ENCODE results near the gene EGF.
"Not testable (repeated sequence)": the region's sequence is repeated elsewhere in the genome, so short reads cannot be mapped to it uniquely, and the experiment has no call there.

The EGF gene

GRCh38 chr4:109944591-109944990 lies 31.9 kb downstream of the EGF start:
- H3K4me3 ChIP-seq, result no peak overlapping the region
- H3K36me3 ChIP-seq (ENCODE audit: insufficient read depth, low read length), result peaks cover 10% of the 10 kb centered on the region
- H3K27ac ChIP-seq, result no peak overlapping the region
- TF ChIP-seq EZH2 (IDR thresholded peaks at IDR 0.05) (no peak), POLR2AphosphoS5 (IDR thresholded peaks at IDR 0.05; ENCODE audit: borderline replicate concordance, low read depth, low read length) (no peak)
- no peak for DNase-seq (ENCODE audit: low read depth, low spot score)
- H3K9ac ChIP-seq (ENCODE audit: insufficient read length), result no peak overlapping the region
- H3K9me3 ChIP-seq (ENCODE audit: low read depth, low read length), result no peaks in the 10 kb centered on the region

- TF ChIP-seq POLR2AphosphoS5 (IDR thresholded peaks at IDR 0.05; ENCODE audit: borderline replicate concordance, low read depth, low read length) (no peak), EZH2 (IDR thresholded peaks at IDR 0.05) (no peak), FOXP2 (optimal IDR thresholded peaks at IDR 0.05; ENCODE audit: control extremely low read depth, extremely low read length, insufficient read depth) (no peak)
- no peak overlapping the region for H3K4me3 ChIP-seq
- H3K36me3 ChIP-seq (ENCODE audit: insufficient read depth, low read length), result peaks cover 9% of the 10 kb centered on the region
- H3K9ac ChIP-seq (ENCODE audit: insufficient read length), result no peak overlapping the region
- H3K9me3 ChIP-seq (ENCODE audit: low read depth, low read length), result no peaks in the 10 kb centered on the region
- H3K27ac ChIP-seq, result no peak overlapping the region
- no peak for DNase-seq (ENCODE audit: low read depth, low spot score)
Measured at GRCh38 chr4:109945056-109945455, 32.4 kb downstream of the EGF start.

GRCh38 chr4:109946120-109946519 lies 33.4 kb downstream of the EGF start:
- H3K4me3 ChIP-seq, result no peak overlapping the region
- H3K27ac ChIP-seq, result no peak overlapping the region
- no peaks in the 10 kb centered on the region for H3K9me3 ChIP-seq (ENCODE audit: low read depth, low read length)
- peaks cover 7% of the 10 kb centered on the region for H3K36me3 ChIP-seq (ENCODE audit: insufficient read depth, low read length)
- no peak overlapping the region for H3K9ac ChIP-seq (ENCODE audit: insufficient read length)
- TF ChIP-seq EZH2 (IDR thresholded peaks at IDR 0.05) (no peak), POLR2AphosphoS5 (IDR thresholded peaks at IDR 0.05; ENCODE audit: borderline replicate concordance, low read depth, low read length) (no peak)
- DNase-seq (ENCODE audit: low read depth, low spot score), result no peak

- Histone ChIP-seq H3K9me3 (ENCODE audit: low read depth, low read length) (no peaks in the 10 kb centered on the region), H3K27ac (no peak overlapping the region), H3K36me3 (ENCODE audit: insufficient read depth, low read length) (peaks cover 7% of the 10 kb centered on the region), H3K4me3 (no peak overlapping the region), H3K9ac (ENCODE audit: insufficient read length) (no peak overlapping the region)
- no peak for DNase-seq (ENCODE audit: low read depth, low spot score)
- TF ChIP-seq EZH2 (IDR thresholded peaks at IDR 0.05) (no peak), FOXP2 (optimal IDR thresholded peaks at IDR 0.05; ENCODE audit: control extremely low read depth, extremely low read length, insufficient read depth) (no peak), POLR2AphosphoS5 (IDR thresholded peaks at IDR 0.05; ENCODE audit: borderline replicate concordance, low read depth, low read length) (no peak)
Measured at GRCh38 chr4:109947457-109947856, 34.8 kb downstream of the EGF start.

GRCh38 chr4:109947918-109948317 lies 35.2 kb downstream of the EGF start:
- Histone ChIP-seq H3K36me3 (ENCODE audit: insufficient read depth, low read length) (peaks cover 7% of the 10 kb centered on the region), H3K9ac (ENCODE audit: insufficient read length) (no peak overlapping the region), H3K27ac (no peak overlapping the region), H3K4me3 (no peak overlapping the region), H3K9me3 (ENCODE audit: low read depth, low read length) (no peaks in the 10 kb centered on the region)
- no peak for TF ChIP-seq FOXP2 (optimal IDR thresholded peaks at IDR 0.05; ENCODE audit: control extremely low read depth, extremely low read length, insufficient read depth)
- TF ChIP-seq EZH2 (IDR thresholded peaks at IDR 0.05), result no peak
- TF ChIP-seq POLR2AphosphoS5 (IDR thresholded peaks at IDR 0.05; ENCODE audit: borderline replicate concordance, low read depth, low read length), result no peak
- DNase-seq (ENCODE audit: low read depth, low spot score), result no peak

GRCh38 chr4:109949099-109949718 lies 36.5 kb downstream of the EGF start:
- not testable (repeated sequence) for DNase-seq (ENCODE audit: low read depth, low spot score); H3K36me3 ChIP-seq (ENCODE audit: insufficient read depth, low read length); H3K4me3 ChIP-seq; H3K9ac ChIP-seq (ENCODE audit: insufficient read length); H3K27ac ChIP-seq; H3K9me3 ChIP-seq (ENCODE audit: low read depth, low read length)

- TF ChIP-seq FOXP2 (optimal IDR thresholded peaks at IDR 0.05; ENCODE audit: control extremely low read depth, extremely low read length, insufficient read depth) (no peak), POLR2AphosphoS5 (IDR thresholded peaks at IDR 0.05; ENCODE audit: borderline replicate concordance, low read depth, low read length) (no peak), EZH2 (IDR thresholded peaks at IDR 0.05) (no peak)
- Histone ChIP-seq H3K27ac (no peak overlapping the region), H3K9ac (ENCODE audit: insufficient read length) (no peak overlapping the region), H3K9me3 (ENCODE audit: low read depth, low read length) (no peaks in the 10 kb centered on the region), H3K36me3 (ENCODE audit: insufficient read depth, low read length) (peaks cover 8% of the 10 kb centered on the region), H3K4me3 (no peak overlapping the region)
- no peak for DNase-seq (ENCODE audit: low read depth, low spot score)
Measured at GRCh38 chr4:109952612-109953011, 39.9 kb downstream of the EGF start.

- no peak for DNase-seq (ENCODE audit: low read depth, low spot score)
- no peak overlapping the region for H3K27ac ChIP-seq
- H3K4me3 ChIP-seq, result no peak overlapping the region
- H3K9me3 ChIP-seq (ENCODE audit: low read depth, low read length), result no peaks in the 10 kb centered on the region
- no peak for TF ChIP-seq EZH2 (IDR thresholded peaks at IDR 0.05)
- TF ChIP-seq POLR2AphosphoS5 (IDR thresholded peaks at IDR 0.05; ENCODE audit: borderline replicate concordance, low read depth, low read length), result no peak
- TF ChIP-seq FOXP2 (optimal IDR thresholded peaks at IDR 0.05; ENCODE audit: control extremely low read depth, extremely low read length, insufficient read depth), result no peak
- H3K9ac ChIP-seq (ENCODE audit: insufficient read length), result no peak overlapping the region
- peaks cover 8% of the 10 kb centered on the region for H3K36me3 ChIP-seq (ENCODE audit: insufficient read depth, low read length)
Measured at GRCh38 chr4:109953556-109953955, 40.9 kb downstream of the EGF start.

- Histone ChIP-seq H3K36me3 (ENCODE audit: insufficient read depth, low read length) (peaks cover 8% of the 10 kb centered on the region), H3K27ac (no peak overlapping the region), H3K4me3 (no peak overlapping the region), H3K9ac (ENCODE audit: insufficient read length) (no peak overlapping the region), H3K9me3 (ENCODE audit: low read depth, low read length) (no peaks in the 10 kb centered on the region)
- TF ChIP-seq FOXP2 (optimal IDR thresholded peaks at IDR 0.05; ENCODE audit: control extremely low read depth, extremely low read length, insufficient read depth) (no peak), POLR2AphosphoS5 (IDR thresholded peaks at IDR 0.05; ENCODE audit: borderline replicate concordance, low read depth, low read length) (no peak), EZH2 (IDR thresholded peaks at IDR 0.05) (no peak)
- no peak for DNase-seq (ENCODE audit: low read depth, low spot score)
Measured at GRCh38 chr4:109955146-109955545, 42.5 kb downstream of the EGF start.

All from SK-N-MC (cell line).